T-helper 1 cell treated with Interleukin-12 subunit alpha and Interleukin-12 subunit beta and Interleukin-4 antibody, amounts not matched to agents 30 μg/mL and 1 μg/mL, for 36 hours (primary cell): Measurements from ENCODE around the gene DGAT2.

Experiments
- H3K27ac Mint-ChIP-seq: one replicate; pipeline ENCODE4 v1.8.0; 2021; ENCODE audit warnings: mild to moderate bottlenecking, mixed read lengths
- H3K27me3 Mint-ChIP-seq: one replicate; pipeline ENCODE4 v1.8.0; 2021; ENCODE audit warnings: low read depth, mixed read lengths
- H3K36me3 Mint-ChIP-seq: one replicate; pipeline ENCODE4 v1.8.0; 2021; ENCODE audit warnings: low read depth, mixed read lengths
- H3K4me1 Mint-ChIP-seq: one replicate; pipeline ENCODE4 v1.8.0; 2021; ENCODE audit warnings: low read depth, mixed read lengths
- H3K4me3 Mint-ChIP-seq: one replicate; pipeline ENCODE4 v1.8.0; 2021; ENCODE audit warnings: mild to moderate bottlenecking, moderate library complexity, mixed read lengths
- H3K9me3 Mint-ChIP-seq: one replicate; pipeline ENCODE4 v1.8.0; 2021; ENCODE audit warnings: mixed read lengths

DGAT2 gene

GRCh38 chr11:75768112-75768908 is at the start of gene DGAT2:
Gene DGAT2, plus strand, starts transcription at chr11:75768778. Its CDS starts 214 bp downstream, at chr11:75768992.
- peaks cover 24% of the 10 kb centered on the region for H3K27me3 Mint-ChIP-seq
- peak within 1 kb of the TSS; percentile 74 for H3K4me3 Mint-ChIP-seq
- H3K9me3 Mint-ChIP-seq, result no peaks in the 10 kb centered on the region
- no peaks in the 10 kb centered on the region for H3K36me3 Mint-ChIP-seq
- H3K27ac Mint-ChIP-seq, result peak within 1 kb of the TSS; percentile 79
- peaks cover 34% of the 10 kb centered on the region for H3K4me1 Mint-ChIP-seq

GRCh38 chr11:75719340-75720239 is 49.0 kb upstream of the DGAT2 start:
- Mint-ChIP-seq H3K4me3 (no peak overlapping the region), H3K4me1 (no peaks in the 10 kb centered on the region), H3K9me3 (no peaks in the 10 kb centered on the region), H3K36me3 (no peaks in the 10 kb centered on the region), H3K27ac (no peak overlapping the region), H3K27me3 (peaks cover 12% of the 10 kb centered on the region)

- Mint-ChIP-seq H3K27me3 (peaks cover 12% of the 10 kb centered on the region), H3K9me3 (no peaks in the 10 kb centered on the region), H3K4me3 (no peak overlapping the region), H3K4me1 (no peaks in the 10 kb centered on the region), H3K36me3 (no peaks in the 10 kb centered on the region), H3K27ac (no peak overlapping the region)
Observed at GRCh38 chr11:75720639-75721038, 47.9 kb upstream of the DGAT2 start.

- no peaks in the 10 kb centered on the region for H3K4me1 Mint-ChIP-seq
- H3K4me3 Mint-ChIP-seq, result no peak overlapping the region
- no peaks in the 10 kb centered on the region for H3K9me3 Mint-ChIP-seq
- H3K27me3 Mint-ChIP-seq, result peaks cover 3% of the 10 kb centered on the region
- no peak overlapping the region for H3K27ac Mint-ChIP-seq
- H3K36me3 Mint-ChIP-seq, result no peaks in the 10 kb centered on the region
Observed at GRCh38 chr11:75721852-75722668, 46.5 kb upstream of the DGAT2 start.

GRCh38 chr11:75722669-75723042 is 45.9 kb upstream of the DGAT2 start:
- no peak overlapping the region for H3K27ac Mint-ChIP-seq
- no peaks in the 10 kb centered on the region for H3K4me1 Mint-ChIP-seq

GRCh38 chr11:75725547-75726320 is 42.8 kb upstream of the DGAT2 start:
- no peaks in the 10 kb centered on the region for H3K9me3 Mint-ChIP-seq
- no peaks in the 10 kb centered on the region for H3K4me1 Mint-ChIP-seq
- H3K4me3 Mint-ChIP-seq, result no peak overlapping the region
- H3K36me3 Mint-ChIP-seq, result no peaks in the 10 kb centered on the region
- no peak overlapping the region for H3K27ac Mint-ChIP-seq
- no peaks in the 10 kb centered on the region for H3K27me3 Mint-ChIP-seq

More at GRCh38 chr11:75722669-75723042, 45.9 kb upstream of the DGAT2 start:
- Mint-ChIP-seq H3K4me3 (no peak overlapping the region), H3K27me3 (no peaks in the 10 kb centered on the region), H3K36me3 (no peaks in the 10 kb centered on the region), H3K9me3 (no peaks in the 10 kb centered on the region)

GRCh38 chr11:75728992-75729391 is 39.6 kb upstream of the DGAT2 start:
- Mint-ChIP-seq H3K9me3 (no peaks in the 10 kb centered on the region), H3K27ac (no peak overlapping the region), H3K27me3 (no peaks in the 10 kb centered on the region), H3K4me1 (no peaks in the 10 kb centered on the region), H3K36me3 (no peaks in the 10 kb centered on the region), H3K4me3 (no peak overlapping the region)

- Mint-ChIP-seq H3K4me1 (no peaks in the 10 kb centered on the region), H3K27ac (no peak overlapping the region)
Observed at GRCh38 chr11:75731095-75731494, 37.5 kb upstream of the DGAT2 start.

GRCh38 chr11:75733071-75733430 is 35.5 kb upstream of the DGAT2 start:
- Mint-ChIP-seq H3K4me3 (no peak overlapping the region), H3K27ac (no peak overlapping the region), H3K36me3 (no peaks in the 10 kb centered on the region), H3K9me3 (no peaks in the 10 kb centered on the region), H3K4me1 (no peaks in the 10 kb centered on the region), H3K27me3 (peaks cover 11% of the 10 kb centered on the region)

More at GRCh38 chr11:75731095-75731494, 37.5 kb upstream of the DGAT2 start:
- Mint-ChIP-seq H3K4me3 (no peak overlapping the region), H3K36me3 (no peaks in the 10 kb centered on the region), H3K9me3 (no peaks in the 10 kb centered on the region), H3K27me3 (peaks cover 3% of the 10 kb centered on the region)

GRCh38 chr11:75733431-75734107 is 35.0 kb upstream of the DGAT2 start:
- Mint-ChIP-seq H3K4me1 (no peaks in the 10 kb centered on the region), H3K36me3 (no peaks in the 10 kb centered on the region), H3K9me3 (no peaks in the 10 kb centered on the region), H3K4me3 (no peak overlapping the region), H3K27ac (no peak overlapping the region), H3K27me3 (peaks cover 12% of the 10 kb centered on the region)

GRCh38 chr11:75734491-75735180 is 33.9 kb upstream of the DGAT2 start:
- H3K4me1 Mint-ChIP-seq, result no peaks in the 10 kb centered on the region
- H3K9me3 Mint-ChIP-seq, result no peaks in the 10 kb centered on the region
- H3K27ac Mint-ChIP-seq, result no peak overlapping the region
- no peaks in the 10 kb centered on the region for H3K36me3 Mint-ChIP-seq
- H3K4me3 Mint-ChIP-seq, result no peak overlapping the region
- peaks cover 23% of the 10 kb centered on the region for H3K27me3 Mint-ChIP-seq

GRCh38 chr11:75735181-75735845 is 33.3 kb upstream of the DGAT2 start:
- Mint-ChIP-seq H3K27ac (no peak overlapping the region), H3K9me3 (no peaks in the 10 kb centered on the region), H3K27me3 (peaks cover 28% of the 10 kb centered on the region), H3K4me3 (no peak overlapping the region), H3K36me3 (no peaks in the 10 kb centered on the region), H3K4me1 (no peaks in the 10 kb centered on the region)
